SK-N-SH (cell line): Measurements from ENCODE around the gene SLC4A2. TPM values are rescaled to one million over a fixed set of nuclear protein-coding genes. Genes with fewer than 3 reads are reported as not detected.

ENCODE experiments used
- CTCF ChIA-PET: fragments of 300-600, 350-600 bp; formaldehyde crosslinking; extraction: SDS; loops from one replicate; lab custom pipeline; 2021; lab: Yijun Ruan, JAX
- POLR2A ChIA-PET: fragments of 350-600 bp; sonication (Branson Sonifier 250); formaldehyde crosslinking; extraction: SDS; loops from one replicate; lab custom pipeline; 2020; ENCODE audit warnings: antibody characterized with exemption, inconsistent platforms; lab: Yijun Ruan, JAX
- DNase-seq: peaks from one replicate; pipeline ENCODE4 v3.0.0; 2012
- H2AFZ ChIP-seq: fragments of 200-600 bp; sonication (generic); 2 replicates; pipeline ENCODE4 v1.8.1; 2016; ENCODE audit warnings: antibody characterized with exemption, mild to moderate bottlenecking, low read depth
- H3F3A ChIP-seq: fragments of 200-600 bp; sonication (generic); replicated peaks from 2 replicates; pipeline ENCODE3; 2016; ENCODE audit warnings: antibody characterized with exemption, mild to moderate bottlenecking; ENCODE audit not compliant: insufficient read depth
- H3K27ac ChIP-seq, 2 experiments: fragments of 200-500 bp in 1 of 2; fragments of 200-600 bp in 1 of 2; sonication (Bioruptor generic) in 1 of 2; sonication (generic), shearing (Covaris generic) in 1 of 2; 2 replicates each; pipeline versions ENCODE4 v1.5.1 to v1.6.1; 2014 to 2016; ENCODE audit warnings: low read depth in 2 of 2, inconsistent platforms in 1 of 2, low read length in 1 of 2, mild to moderate bottlenecking in 1 of 2, mixed read lengths in 1 of 2
- H3K27me3 ChIP-seq: fragments of 200-600 bp; sonication (generic), shearing (Covaris generic); 2 replicates; pipeline ENCODE4 v1.6.1; 2016; ENCODE audit warnings: mixed run types; ENCODE audit not compliant: insufficient read depth
- H3K36me3 ChIP-seq, 2 experiments: fragments of 200-500 bp in 1 of 2; fragments of 200-600 bp in 1 of 2; sonication (Bioruptor generic) in 1 of 2; sonication (generic) in 1 of 2; replicated peaks in 1 of 2; 2 replicates each; pipeline versions ENCODE3 to v1.5.1; 2014 to 2016; ENCODE audit warnings: low read length in 1 of 2, mild to moderate bottlenecking in 1 of 2; ENCODE audit not compliant: insufficient read depth in 2 of 2, control insufficient read depth in 1 of 2
- H3K4me1 ChIP-seq, 2 experiments: fragments of 200-500 bp in 1 of 2; fragments of 200-600 bp in 1 of 2; sonication (Bioruptor generic) in 1 of 2; sonication (generic), shearing (Covaris generic) in 1 of 2; 2 replicates each; pipeline versions ENCODE4 v1.5.1 to v1.6.1; 2014 to 2016; ENCODE audit warnings: low read depth in 1 of 2, low read length in 1 of 2, mixed run types in 1 of 2; ENCODE audit not compliant: insufficient read depth in 2 of 2, control insufficient read depth in 1 of 2
- H3K4me2 ChIP-seq: fragments of 200-600 bp; sonication (generic), shearing (Covaris generic); 2 replicates; pipeline ENCODE4 v1.6.1; 2017; ENCODE audit warnings: mixed run types
- H3K4me3 ChIP-seq, 2 experiments: fragments of 200-500 bp in 1 of 2; fragments of 200-600 bp in 1 of 2; sonication (Bioruptor generic) in 1 of 2; sonication (generic), shearing (Covaris generic) in 1 of 2; 2 replicates each; pipeline versions ENCODE4 v1.5.1 to v1.8.1; 2014 to 2016; ENCODE audit warnings: low read depth in 2 of 2, inconsistent platforms in 1 of 2, low read length in 1 of 2, mild to moderate bottlenecking in 1 of 2, mixed read lengths in 1 of 2, moderate library complexity in 1 of 2
- H3K79me2 ChIP-seq: fragments of 200-600 bp; sonication (generic); 2 replicates; pipeline ENCODE4 v1.8.1; 2017; ENCODE audit warnings: mild to moderate bottlenecking; ENCODE audit not compliant: insufficient read depth
- H3K9ac ChIP-seq: fragments of 200-600 bp; sonication (generic); 2 replicates; pipeline ENCODE4 v1.6.1; 2017; ENCODE audit warnings: mixed run types
- H3K9me2 ChIP-seq: fragments of 200-600 bp; sonication (generic); 2 replicates; pipeline ENCODE4 v1.6.1; 2017; ENCODE audit warnings: mixed run types
- H3K9me3 ChIP-seq: fragments of 200-600 bp; sonication (generic); 2 replicates; pipeline ENCODE4 v1.6.1; 2017; ENCODE audit warnings: mixed run types, mild to moderate bottlenecking, moderate library complexity
- H4K20me1 ChIP-seq: fragments of 200-600 bp; sonication (generic); 2 replicates; pipeline ENCODE4 v1.6.1; 2017; ENCODE audit warnings: mild to moderate bottlenecking, mixed run types; ENCODE audit not compliant: insufficient read depth
- CHD2 ChIP-seq: fragments of 150-350 bp; IDR thresholded peaks from 2 replicates; pipeline ENCODE4 v1.6.1; 2018; ENCODE audit warnings: low read length; ENCODE audit not compliant: partially characterized antibody
- CTCF ChIP-seq: fragments of 200-600 bp; sonication (generic); IDR thresholded peaks from 2 replicates; pipeline ENCODE4 v1.6.1; 2017; ENCODE audit warnings: antibody characterized with exemption, mild to moderate bottlenecking, moderate library complexity
- EP300 ChIP-seq, 2 experiments: IDR thresholded peaks; 2 replicates each; pipeline versions ENCODE4 v1.4.0 to v1.6.1; 2012; ENCODE audit warnings: borderline replicate concordance in 1 of 2, low read depth in 1 of 2, low read length in 1 of 2
- FOSL2 ChIP-seq: IDR thresholded peaks from 2 replicates; pipeline ENCODE4 v1.4.0; 2012; ENCODE audit warnings: low read depth, mild to moderate bottlenecking, moderate library complexity, borderline replicate concordance
- FOXJ3 ChIP-seq: sonication (generic); formaldehyde crosslinking; IDR thresholded peaks from 2 replicates; pipeline ENCODE4 v1.5.1; 2020; ENCODE audit warnings: mild to moderate bottlenecking, missing genetic modification reagents
- GABPA ChIP-seq: IDR thresholded peaks from 2 replicates; pipeline ENCODE4 v1.4.0; 2012; ENCODE audit warnings: low read depth, mild to moderate bottlenecking
- GATA2 ChIP-seq: sonication (generic); formaldehyde crosslinking; IDR thresholded peaks from 2 replicates; pipeline ENCODE4 v1.5.0; 2020; ENCODE audit warnings: mild to moderate bottlenecking, missing genetic modification reagents
- MXI1 ChIP-seq: IDR thresholded peaks from 2 replicates; pipeline ENCODE4 v1.6.1; 2012; ENCODE audit warnings: mild to moderate bottlenecking, low read depth, low read length, improper control_type of control experiment
- NFIC ChIP-seq: IDR thresholded peaks from 2 replicates; pipeline ENCODE4 v1.4.0; 2012; ENCODE audit warnings: borderline replicate concordance
- PBX3 ChIP-seq: IDR thresholded peaks from 2 replicates; pipeline ENCODE4; 2012
- RFX5 ChIP-seq: IDR thresholded peaks from 2 replicates; pipeline ENCODE4 v1.6.1; 2012; ENCODE audit warnings: mild to moderate bottlenecking, improper control_type of control experiment, low read length
- TAF1 ChIP-seq: IDR thresholded peaks from 2 replicates; pipeline ENCODE4 v1.6.1; 2012; ENCODE audit warnings: low read depth, mild to moderate bottlenecking, low read length, moderate library complexity, borderline replicate concordance
- TEAD4 ChIP-seq: IDR thresholded peaks from 2 replicates; pipeline ENCODE4 v1.4.0; 2012; ENCODE audit warnings: mild to moderate bottlenecking, borderline replicate concordance; ENCODE audit not compliant: insufficient read depth
- USF2 ChIP-seq: fragments of 150-350 bp; IDR thresholded peaks from 2 replicates; pipeline ENCODE4 v1.6.1; 2017; ENCODE audit warnings: antibody characterized with exemption, low read length, low read depth, borderline replicate concordance
- WGBS: methylation state at CpG from one replicate; pipeline ENCODE4 v1.1.6; 2017; ENCODE audit warnings: low lambda C conversion rate; 5-methylcytosine and 5-hydroxymethylcytosine counted together
- polyA plus RNA-seq, 3 experiments: library from polyadenylated mRNA; depleted of rRNA; stranded (reverse); fragments of >200 nt; gene quantifications; 2 replicates each; pipeline ENCODE4 v1.2.3, GENCODE V29; 2012
- TF ChIP-seq, protein P1 (sequence below): IDR thresholded peaks from 2 replicates; pipeline ENCODE4 v1.4.0; 2012; ENCODE audit warnings: low read depth, borderline replicate concordance
- TF ChIP-seq, protein P2 (sequence below): IDR thresholded peaks from 2 replicates; pipeline ENCODE4 v1.6.1; 2012; ENCODE audit warnings: mild to moderate bottlenecking, low read depth, low read length, moderate library complexity

The SLC4A2 gene
- polyA plus RNA-seq, 1 of the 3 experiments (the other 2 are of a cell fraction) = 167 TPM

GRCh38 chr7:151099486-151100211 lies 40.3 kb downstream of the SLC4A2 start:
- POLR2A ChIA-PET = no interaction called here

GRCh38 chr7:151100921-151101320 lies 41.5 kb downstream of the SLC4A2 start:
- TF ChIP-seq GATA2 (CRISPR knock-in tag) (no peak), CHD2 (no peak), FOXJ3 (CRISPR knock-in tag) (no peak), NFIC (no peak), TEAD4 (no peak), TAF1 (no peak), FOSL2 (no peak), PBX3 (no peak), MXI1 (no peak), USF2 (no peak), CTCF (no peak), RFX5 (no peak), EP300 (IDR thresholded peaks at IDR 0.05; ENCODE audit: borderline replicate concordance in 1 of 2, low read depth in 1 of 2, low read length in 1 of 2) (no peak)
- TF ChIP-seq, protein P1, sequence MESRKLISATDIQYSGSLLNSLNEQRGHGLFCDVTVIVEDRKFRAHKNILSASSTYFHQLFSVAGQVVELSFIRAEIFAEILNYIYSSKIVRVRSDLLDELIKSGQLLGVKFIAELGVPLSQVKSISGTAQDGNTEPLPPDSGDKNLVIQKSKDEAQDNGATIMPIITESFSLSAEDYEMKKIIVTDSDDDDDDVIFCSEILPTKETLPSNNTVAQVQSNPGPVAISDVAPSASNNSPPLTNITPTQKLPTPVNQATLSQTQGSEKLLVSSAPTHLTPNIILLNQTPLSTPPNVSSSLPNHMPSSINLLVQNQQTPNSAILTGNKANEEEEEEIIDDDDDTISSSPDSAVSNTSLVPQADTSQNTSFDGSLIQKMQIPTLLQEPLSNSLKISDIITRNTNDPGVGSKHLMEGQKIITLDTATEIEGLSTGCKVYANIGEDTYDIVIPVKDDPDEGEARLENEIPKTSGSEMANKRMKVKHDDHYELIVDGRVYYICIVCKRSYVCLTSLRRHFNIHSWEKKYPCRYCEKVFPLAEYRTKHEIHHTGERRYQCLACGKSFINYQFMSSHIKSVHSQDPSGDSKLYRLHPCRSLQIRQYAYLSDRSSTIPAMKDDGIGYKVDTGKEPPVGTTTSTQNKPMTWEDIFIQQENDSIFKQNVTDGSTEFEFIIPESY = no peak
- TF ChIP-seq, protein P2, sequence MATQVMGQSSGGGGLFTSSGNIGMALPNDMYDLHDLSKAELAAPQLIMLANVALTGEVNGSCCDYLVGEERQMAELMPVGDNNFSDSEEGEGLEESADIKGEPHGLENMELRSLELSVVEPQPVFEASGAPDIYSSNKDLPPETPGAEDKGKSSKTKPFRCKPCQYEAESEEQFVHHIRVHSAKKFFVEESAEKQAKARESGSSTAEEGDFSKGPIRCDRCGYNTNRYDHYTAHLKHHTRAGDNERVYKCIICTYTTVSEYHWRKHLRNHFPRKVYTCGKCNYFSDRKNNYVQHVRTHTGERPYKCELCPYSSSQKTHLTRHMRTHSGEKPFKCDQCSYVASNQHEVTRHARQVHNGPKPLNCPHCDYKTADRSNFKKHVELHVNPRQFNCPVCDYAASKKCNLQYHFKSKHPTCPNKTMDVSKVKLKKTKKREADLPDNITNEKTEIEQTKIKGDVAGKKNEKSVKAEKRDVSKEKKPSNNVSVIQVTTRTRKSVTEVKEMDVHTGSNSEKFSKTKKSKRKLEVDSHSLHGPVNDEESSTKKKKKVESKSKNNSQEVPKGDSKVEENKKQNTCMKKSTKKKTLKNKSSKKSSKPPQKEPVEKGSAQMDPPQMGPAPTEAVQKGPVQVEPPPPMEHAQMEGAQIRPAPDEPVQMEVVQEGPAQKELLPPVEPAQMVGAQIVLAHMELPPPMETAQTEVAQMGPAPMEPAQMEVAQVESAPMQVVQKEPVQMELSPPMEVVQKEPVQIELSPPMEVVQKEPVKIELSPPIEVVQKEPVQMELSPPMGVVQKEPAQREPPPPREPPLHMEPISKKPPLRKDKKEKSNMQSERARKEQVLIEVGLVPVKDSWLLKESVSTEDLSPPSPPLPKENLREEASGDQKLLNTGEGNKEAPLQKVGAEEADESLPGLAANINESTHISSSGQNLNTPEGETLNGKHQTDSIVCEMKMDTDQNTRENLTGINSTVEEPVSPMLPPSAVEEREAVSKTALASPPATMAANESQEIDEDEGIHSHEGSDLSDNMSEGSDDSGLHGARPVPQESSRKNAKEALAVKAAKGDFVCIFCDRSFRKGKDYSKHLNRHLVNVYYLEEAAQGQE = no peak
- 97% methylated on average over 10 of the region's 10 CpGs for WGBS
- ChIA-PET POLR2A (no interaction called here), CTCF (interaction anchor here (0.7 to 18.7 kb wide), 4 partner anchors 12 to 138 kb away, joined by 3 to 474 read pairs (median 28); partner anchors contain the start of genes ABCB8, AGAP3, FASTK and TMUB1)
- Histone ChIP-seq H3K36me3 (peaks cover 0 to 7% of the 10 kb centered on the region in 2 experiments), H3K4me3 (no peak overlapping the region), H3K9me2 (no peaks in the 10 kb centered on the region), H3K9me3 (no peaks in the 10 kb centered on the region), H3F3A (peaks cover 24% of the 10 kb centered on the region), H2AFZ (no peak overlapping the region), H4K20me1 (peaks cover 95% of the 10 kb centered on the region), H3K27me3 (no peaks in the 10 kb centered on the region), H3K79me2 (peaks cover 94% of the 10 kb centered on the region), H3K9ac (no peak overlapping the region), H3K4me1 (peaks cover under 1 to 7% of the 10 kb centered on the region in 2 experiments; a peak in 2 of 4 replicates), H3K27ac (no peak overlapping the region), H3K4me2 (no peak overlapping the region)
- DNase-seq = no peak

More at GRCh38 chr7:151099486-151100211, 40.3 kb downstream of the SLC4A2 start:
- Histone ChIP-seq H3K36me3 (peaks cover 0 to 7% of the 10 kb centered on the region in 2 experiments), H3K27me3 (no peaks in the 10 kb centered on the region), H4K20me1 (peaks cover 95% of the 10 kb centered on the region), H2AFZ (no peak overlapping the region), H3K4me1 (peaks cover 3 to 4% of the 10 kb centered on the region in 2 experiments; a peak in 1 of 4 replicates), H3K79me2 (peaks cover 99% of the 10 kb centered on the region), H3K4me2 (no peak overlapping the region), H3K27ac (no peak overlapping the region), H3K9me3 (no peaks in the 10 kb centered on the region), H3K9me2 (no peaks in the 10 kb centered on the region), H3F3A (peaks cover 28% of the 10 kb centered on the region), H3K4me3 (no peak overlapping the region), H3K9ac (no peak overlapping the region)
- no peak for TF ChIP-seq GABPA
- CTCF ChIA-PET = interaction anchor here (4.8 to 18.7 kb wide), 2 partner anchors 13 to 14 kb away, joined by 54 to 474 read pairs; partner anchors contain the start of genes AGAP3, FASTK and TMUB1
- DNase-seq = no peak
- WGBS = 92% methylated on average over 16 of the region's 20 CpGs
